GM12878 (cell line): ENCODE data around the gene DUSP16. TPM values are rescaled to one million over a fixed set of nuclear protein-coding genes. Genes with fewer than 3 reads are reported as not detected.

Experiments used
- ATF7 ChIP-seq: fragments of 450-650 bp; IDR thresholded peaks from 2 replicates; pipeline ENCODE4 v1.6.1; 2016; ENCODE audit warnings: low read depth, mild to moderate bottlenecking
- BMI1 ChIP-seq: fragments of 450-650 bp; IDR thresholded peaks from 2 replicates; pipeline ENCODE4 v1.6.1; 2016; ENCODE audit warnings: mild to moderate bottlenecking, moderate library complexity, borderline replicate concordance
- CEBPZ ChIP-seq: fragments of 150-350 bp; IDR thresholded peaks from 2 replicates; pipeline ENCODE4 v1.6.1; 2016; ENCODE audit warnings: low read depth, low read length
- CTCF ChIP-seq, 3 experiments: IDR thresholded peaks in 2 of 3; conservative IDR thresholded peaks in 1 of 3; 2 replicates each; pipeline ENCODE4 v1.5.1; 2011; ENCODE audit warnings: low read depth in 3 of 3, low read length in 3 of 3, mild to moderate bottlenecking in 3 of 3, control low read depth in 2 of 3, moderate library complexity in 2 of 3, inconsistent platforms in 1 of 3, mixed read lengths in 1 of 3; ENCODE audit not compliant: control insufficient read depth in 2 of 3, insufficient read depth in 1 of 3; ENCODE audit errors: extremely low read depth in 1 of 3
- IKZF1 ChIP-seq: fragments of 450-650 bp; conservative IDR thresholded peaks from 2 replicates; pipeline ENCODE4 v1.6.1; 2017; ENCODE audit warnings: antibody characterized with exemption, mild to moderate bottlenecking
- MEF2B ChIP-seq: fragments of 450-650 bp; IDR thresholded peaks from 2 replicates; pipeline ENCODE4 v1.6.1; 2018; ENCODE audit warnings: mild to moderate bottlenecking, moderate library complexity; ENCODE audit not compliant: partially characterized antibody, poor library complexity, severe bottlenecking
- MLLT1 ChIP-seq: fragments of 450-650 bp; IDR thresholded peaks from 2 replicates; pipeline ENCODE4 v1.6.1; 2016; ENCODE audit warnings: mild to moderate bottlenecking
- NKRF ChIP-seq: fragments of 450-650 bp; conservative IDR thresholded peaks from 2 replicates; pipeline ENCODE4 v1.6.1; 2017; ENCODE audit warnings: mild to moderate bottlenecking, moderate library complexity
- NRF1 ChIP-seq: conservative IDR thresholded peaks from 2 replicates; pipeline ENCODE4 v1.6.1; 2011; ENCODE audit warnings: mild to moderate bottlenecking, low read depth, low read length, improper control_type of control experiment
- POU2F2 ChIP-seq: IDR thresholded peaks from 3 replicates; pipeline ENCODE4 v1.6.1; 2011; ENCODE audit warnings: low read depth, mild to moderate bottlenecking, low read length, borderline replicate concordance
- TCF7 ChIP-seq: IDR thresholded peaks from 2 replicates; pipeline ENCODE4 v1.6.1; 2014; ENCODE audit warnings: antibody characterized with exemption, borderline replicate concordance
- YY1 ChIP-seq: IDR thresholded peaks from 2 replicates; pipeline ENCODE4 v1.6.1; 2011; ENCODE audit warnings: low read depth, mild to moderate bottlenecking, low read length
- ZNF687 ChIP-seq: fragments of 450-650 bp; IDR thresholded peaks from 2 replicates; pipeline ENCODE4 v1.6.1; 2017; ENCODE audit warnings: mild to moderate bottlenecking, moderate library complexity
- ZZZ3 ChIP-seq: IDR thresholded peaks from 2 replicates; pipeline ENCODE4 v1.6.1; 2011; ENCODE audit warnings: low read depth; ENCODE audit not compliant: control insufficient read depth, insufficient read length
- polyA plus RNA-seq, 11 experiments: library from polyadenylated mRNA; depleted of rRNA in 4 of 11; unstranded in 6 of 11; stranded (reverse) in 5 of 11; fragments of >200 nt; fragmentation: Nextera tagmentation in 4 of 11; fragmentation: Illumina TruSeq in 1 of 11; extraction: Ambion mirVana in 4 of 11; extraction: Trizol in 1 of 11; gene quantifications; 1 replicate in 1 of 11; 2 replicates in 10 of 11; pipeline versions ENCODE4 v1.2.1 to v1.2.3, GENCODE V29; 2011 to 2016; ENCODE audit warnings: inconsistent platforms in 2 of 11, missing spikeins in 2 of 11, low read depth in 1 of 11
- total RNA-seq, 4 experiments: library from RNA; depleted of rRNA in 3 of 4; stranded (reverse); fragments of >200 nt in 3 of 4; fragmentation: Illumina TruSeq in 1 of 4; extraction: Trizol in 1 of 4; gene quantifications; 2 replicates each; pipeline versions ENCODE4 v1.2.1 to v1.2.3, GENCODE V29; 2013 to 2021

Gene DUSP16
- total and polyA plus RNA-seq, 10 of the 15 experiments (the other 5 are each of a cell fraction or from before 2014, with no cell fraction given) = 3.9 to 75.3 (median 26.8) TPM

GRCh38 chr12:12611512-12612306, 49.0 kb upstream of the DUSP16 start, which contains the start of gene CREBL2 (continued):
- TF ChIP-seq ZNF687 (peak; percentile 94), YY1 (peak; percentile 87), CEBPZ (no peak), TCF7 (no peak), ATF7 (peak; percentile 37; the same call in 1 of the 2 replicates), POU2F2 (peak; percentile 30; the same call in 2 of the 3 replicates), BMI1 (no peak), CTCF (IDR thresholded peaks at IDR 0.05 in 2 of 3, conservative IDR thresholded peaks at IDR 0.05 in 1 of 3; ENCODE audit: control insufficient read depth in 2 of 3, extremely low read depth in 1 of 3, insufficient read depth in 1 of 3, low read depth in 3 of 3, low read length in 3 of 3) (no peak), ZZZ3 (no peak), NRF1 (no peak), MLLT1 (no peak), MEF2B (peak; percentile 49), NKRF (no peak; the same call in 1 of the 2 replicates), IKZF1 (peak; percentile 96)
